Ascending aorta (tissue), 2 donors: ENCODE data around the gene TDRKH. TPM values are rescaled to one million over a fixed set of nuclear protein-coding genes. Genes with fewer than 3 reads are reported as not detected.

Source experiments
- DNase-seq, 2 donors: peaks; one replicate each; pipeline ENCODE4 v3.0.0-alpha.2; 2019; ENCODE audit warnings: low spot score in 2 of 2
- H3K27ac ChIP-seq, 2 donors: fragments of 200-600 bp; sonication (generic); one replicate each; pipeline ENCODE4 v1.5.1; 2016 to 2017; ENCODE audit warnings: mild to moderate bottlenecking in 1 of 2
- H3K27me3 ChIP-seq: fragments of 200-600 bp; sonication (generic); one replicate; pipeline ENCODE4 v1.5.1; 2017
- H3K36me3 ChIP-seq, 2 donors: fragments of 200-600 bp; sonication (generic); one replicate each; pipeline ENCODE4 v1.5.1; 2016
- H3K4me1 ChIP-seq, 2 donors: fragments of 200-600 bp; sonication (generic); one replicate each; pipeline ENCODE4 v1.5.1; 2016 to 2017; ENCODE audit warnings: mild to moderate bottlenecking in 1 of 2
- H3K4me3 ChIP-seq, 2 donors: fragments of 200-600 bp; sonication (generic); one replicate each; pipeline ENCODE4 v1.5.1; 2016 to 2017; ENCODE audit warnings: mild to moderate bottlenecking in 1 of 2
- H3K9me3 ChIP-seq, 2 donors: fragments of 200-600 bp; sonication (generic); one replicate each; pipeline ENCODE4 v1.5.1; 2016
- intact Hi-C: fragments of 100-400 bp; cut with DNase I; formaldehyde crosslinking; loops from one replicate; pipeline ENCODE4 v1.15.1; 2023
- total RNA-seq: library from RNA; depleted of rRNA; stranded (reverse); fragments of >200 nt; gene quantifications from one replicate; pipeline ENCODE4 v1.1.0, GENCODE V29; 2016
- TF ChIP-seq, protein P1 (sequence below), 3 experiments: fragments of 200-600 bp in 2 of 3; fragments of 450-650 bp in 1 of 3; sonication (generic) in 2 of 3; IDR thresholded peaks; one replicate each; pipeline ENCODE4 v1.5.1; 2016 to 2019; ENCODE audit warnings: antibody characterized with exemption in 3 of 3, mild to moderate bottlenecking in 1 of 3, moderate library complexity in 1 of 3

Gene TDRKH
- total RNA-seq, 1 donor from 2014 or later: 1.5 TPM

DNA sequence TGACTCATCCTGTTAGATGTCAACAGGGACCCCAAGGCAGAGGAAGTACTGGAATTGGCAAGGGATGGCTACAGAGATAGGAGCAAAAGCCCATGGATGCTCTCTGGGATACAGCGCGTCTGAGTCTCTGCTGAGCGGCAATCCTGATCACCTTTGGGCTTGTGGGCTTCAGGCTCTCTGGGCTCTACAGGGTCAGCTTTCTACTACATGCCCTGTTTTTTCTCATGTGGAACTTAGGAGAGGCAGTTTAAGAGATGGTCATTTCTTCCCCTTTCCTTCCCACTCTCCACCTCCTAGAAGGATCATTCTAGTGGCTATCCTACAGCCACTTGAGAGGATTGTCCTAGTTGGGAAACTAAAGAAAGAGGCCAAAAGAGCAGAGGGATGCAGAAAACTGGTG is 13.6 kb upstream of the TDRKH start:
- no peak for DNase-seq
- no peaks in the 10 kb centered on the region for H3K36me3 ChIP-seq
- no peaks in the 10 kb centered on the region for H3K27me3 ChIP-seq
- no peaks in the 10 kb centered on the region for H3K9me3 ChIP-seq
- no peak overlapping the region for H3K27ac ChIP-seq
- H3K4me3 ChIP-seq: no peak overlapping the region
- TF ChIP-seq, protein P1, sequence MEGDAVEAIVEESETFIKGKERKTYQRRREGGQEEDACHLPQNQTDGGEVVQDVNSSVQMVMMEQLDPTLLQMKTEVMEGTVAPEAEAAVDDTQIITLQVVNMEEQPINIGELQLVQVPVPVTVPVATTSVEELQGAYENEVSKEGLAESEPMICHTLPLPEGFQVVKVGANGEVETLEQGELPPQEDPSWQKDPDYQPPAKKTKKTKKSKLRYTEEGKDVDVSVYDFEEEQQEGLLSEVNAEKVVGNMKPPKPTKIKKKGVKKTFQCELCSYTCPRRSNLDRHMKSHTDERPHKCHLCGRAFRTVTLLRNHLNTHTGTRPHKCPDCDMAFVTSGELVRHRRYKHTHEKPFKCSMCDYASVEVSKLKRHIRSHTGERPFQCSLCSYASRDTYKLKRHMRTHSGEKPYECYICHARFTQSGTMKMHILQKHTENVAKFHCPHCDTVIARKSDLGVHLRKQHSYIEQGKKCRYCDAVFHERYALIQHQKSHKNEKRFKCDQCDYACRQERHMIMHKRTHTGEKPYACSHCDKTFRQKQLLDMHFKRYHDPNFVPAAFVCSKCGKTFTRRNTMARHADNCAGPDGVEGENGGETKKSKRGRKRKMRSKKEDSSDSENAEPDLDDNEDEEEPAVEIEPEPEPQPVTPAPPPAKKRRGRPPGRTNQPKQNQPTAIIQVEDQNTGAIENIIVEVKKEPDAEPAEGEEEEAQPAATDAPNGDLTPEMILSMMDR (IDR thresholded peaks at IDR 0.05): no peak
- no peaks in the 10 kb centered on the region for H3K4me1 ChIP-seq
- intact Hi-C loops: no loop called here

DNA sequence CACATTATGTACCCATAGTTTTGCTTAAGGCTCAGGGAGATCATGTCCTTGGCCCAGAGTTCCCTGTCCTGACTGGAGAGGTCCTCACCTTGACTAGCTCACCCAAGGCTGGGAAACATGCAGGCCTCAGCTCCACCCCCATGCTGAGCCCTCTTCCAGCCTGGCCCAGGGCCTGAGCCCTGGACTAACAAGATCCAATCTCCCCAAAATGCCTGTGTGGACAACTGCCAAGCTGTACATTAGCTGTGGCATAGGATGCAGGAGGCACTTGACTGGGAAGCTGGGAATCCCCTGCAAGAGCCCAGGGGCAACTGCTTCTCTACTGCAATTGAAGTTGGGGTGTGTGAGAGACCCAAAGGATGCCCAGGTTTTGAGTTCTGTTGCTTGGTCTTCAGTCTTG is 12.9 kb upstream of the TDRKH start:
- H3K4me3 ChIP-seq: no peak overlapping the region
- no peaks in the 10 kb centered on the region for H3K4me1 ChIP-seq
- H3K36me3 ChIP-seq: no peaks in the 10 kb centered on the region
- no peaks in the 10 kb centered on the region for H3K9me3 ChIP-seq
- peak in 1 of 2 donors; percentile 35 for DNase-seq
- TF ChIP-seq, protein P1 (IDR thresholded peaks at IDR 0.05): no peak
- H3K27ac ChIP-seq: no peak overlapping the region
- intact Hi-C loops: no loop called here
- no peaks in the 10 kb centered on the region for H3K27me3 ChIP-seq

DNA sequence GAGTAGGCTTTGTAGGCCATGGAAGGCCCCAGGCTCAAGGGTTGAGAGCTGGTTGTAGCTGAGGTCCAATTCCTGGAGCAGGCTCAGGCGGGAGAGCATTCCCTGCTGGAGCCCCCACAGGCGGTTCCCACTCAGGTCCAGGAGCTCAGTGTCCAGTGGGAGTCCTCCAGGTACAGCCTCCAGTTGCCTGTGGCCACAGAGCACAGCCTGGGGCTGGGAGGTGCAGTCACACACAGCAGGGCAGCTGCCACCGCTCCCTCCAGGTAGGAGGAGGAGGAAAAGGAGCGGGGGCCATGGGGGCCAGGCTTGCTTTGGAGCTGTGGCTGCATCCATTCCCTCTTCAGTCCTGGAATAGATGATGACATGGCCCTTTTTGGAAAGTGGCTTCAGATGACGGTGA is 12.1 kb upstream of the TDRKH start:
- H3K9me3 ChIP-seq: no peaks in the 10 kb centered on the region
- H3K4me3 ChIP-seq: no peak overlapping the region
- H3K4me1 ChIP-seq: no peaks in the 10 kb centered on the region
- no peaks in the 10 kb centered on the region for H3K27me3 ChIP-seq
- intact Hi-C loops: no loop called here
- TF ChIP-seq, protein P1 (IDR thresholded peaks at IDR 0.05): no peak
- DNase-seq: peak in 1 of 2 donors; percentile 50
- no peak overlapping the region for H3K27ac ChIP-seq
- H3K36me3 ChIP-seq: no peaks in the 10 kb centered on the region

DNA sequence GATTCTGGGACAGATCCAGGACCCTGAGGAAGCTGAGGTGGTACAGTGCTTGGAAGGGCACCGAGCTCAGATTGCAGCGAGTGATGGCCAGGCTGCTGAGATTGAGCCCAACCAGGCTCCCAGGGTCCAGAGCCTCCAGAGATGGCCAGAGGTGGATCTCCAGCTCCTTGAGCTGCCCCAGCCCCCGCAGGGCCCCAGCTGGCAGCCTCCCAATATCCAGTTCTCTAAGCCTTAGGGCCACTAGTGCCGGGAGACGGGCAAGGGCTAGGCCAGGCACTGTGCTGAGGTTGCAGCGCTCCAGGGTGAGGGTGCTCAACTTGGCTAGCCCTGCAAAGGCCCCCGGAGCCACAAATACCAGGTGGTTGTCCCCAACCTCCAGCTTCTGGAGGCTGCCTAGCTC is 11.5 kb upstream of the TDRKH start:
- H3K36me3 ChIP-seq: no peaks in the 10 kb centered on the region
- no peaks in the 10 kb centered on the region for H3K4me1 ChIP-seq
- peak in 1 of 2 donors; percentile 47 for DNase-seq
- H3K4me3 ChIP-seq: no peak overlapping the region
- H3K27me3 ChIP-seq: no peaks in the 10 kb centered on the region
- TF ChIP-seq, protein P1 (IDR thresholded peaks at IDR 0.05): no peak
- no peak overlapping the region for H3K27ac ChIP-seq
- no peaks in the 10 kb centered on the region for H3K9me3 ChIP-seq
- intact Hi-C loops: no loop called here

DNA sequence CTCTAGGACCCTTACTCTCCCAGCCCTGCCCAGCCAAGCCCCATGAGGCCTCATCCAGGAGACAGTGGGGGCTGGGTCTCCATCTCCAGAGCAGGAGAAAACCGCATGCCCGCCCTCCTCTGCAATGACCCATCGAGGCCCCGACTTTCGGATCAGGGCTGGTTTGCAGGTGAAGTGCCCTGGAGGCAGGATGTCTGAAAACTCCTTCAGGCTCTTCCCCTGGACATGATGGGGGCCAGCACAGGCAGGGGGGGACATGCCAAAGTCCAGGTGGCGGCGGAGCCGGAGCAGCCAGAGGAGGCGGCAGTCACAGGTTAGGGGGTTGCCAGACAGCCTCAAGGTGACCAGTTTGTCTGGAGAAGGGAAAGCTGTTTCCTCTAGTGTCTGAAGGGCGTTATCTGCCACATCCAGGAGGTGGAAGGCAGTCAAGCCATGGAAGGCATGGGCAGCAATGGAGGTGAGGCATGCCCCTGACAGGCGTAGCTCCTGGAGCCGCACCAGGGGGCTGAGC is 11.1 kb upstream of the TDRKH start:
- peak in 1 of 2 donors; percentile 37 for DNase-seq
- Histone ChIP-seq H3K9me3 (no peaks in the 10 kb centered on the region), H3K4me3 (no peak overlapping the region), H3K27ac (no peak overlapping the region), H3K36me3 (no peaks in the 10 kb centered on the region), H3K4me1 (no peaks in the 10 kb centered on the region), H3K27me3 (no peaks in the 10 kb centered on the region)
- intact Hi-C loops: no loop called here
- TF ChIP-seq, protein P1 (IDR thresholded peaks at IDR 0.05): no peak

DNA sequence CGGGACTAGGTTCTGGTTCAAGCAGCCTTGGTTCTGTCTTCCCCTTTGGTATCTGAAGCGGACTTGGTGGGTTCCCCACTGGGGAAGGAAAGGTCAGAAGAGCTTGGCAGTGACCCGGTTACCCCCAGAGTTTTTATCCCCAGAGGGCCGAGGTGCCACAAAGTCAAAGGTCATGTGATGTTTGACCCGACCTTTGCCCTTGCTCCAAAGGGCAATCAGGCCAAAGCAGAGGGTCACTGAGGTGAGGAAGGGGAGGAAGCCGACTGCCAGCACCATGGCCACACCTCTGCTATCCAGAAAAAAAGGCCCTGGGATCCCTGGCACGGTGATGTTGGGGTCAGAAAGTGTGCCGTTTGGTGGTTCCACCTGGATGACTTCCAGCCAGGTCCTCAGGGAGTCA is 10.5 kb upstream of the TDRKH start:
- Histone ChIP-seq H3K36me3 (no peaks in the 10 kb centered on the region), H3K4me3 (no peak overlapping the region), H3K9me3 (no peaks in the 10 kb centered on the region), H3K4me1 (no peaks in the 10 kb centered on the region), H3K27me3 (no peaks in the 10 kb centered on the region), H3K27ac (no peak overlapping the region)
- intact Hi-C loops: no loop called here
- TF ChIP-seq, protein P1 (IDR thresholded peaks at IDR 0.05): no peak
- peak in 1 of 2 donors; percentile 60 for DNase-seq
